GM23338 (cell line): ENCODE measurements around the gene ZC4H2. TPM values are rescaled to one million over a fixed set of nuclear protein-coding genes. Genes with fewer than 3 reads are reported as not detected.

Experiments
- polyA plus RNA-seq: library from polyadenylated mRNA; unstranded; fragments of >200 nt; fragmentation: Nextera tagmentation; extraction: Ambion mirVana; gene quantifications from 2 replicates; pipeline ENCODE4 v1.2.1, GENCODE V29; 2016
- total RNA-seq: library from RNA; depleted of rRNA; stranded (reverse); fragments of >200 nt; shearing (Covaris generic); gene quantifications from 2 replicates; pipeline ENCODE4 v1.2.3, GENCODE V29; 2014; rRNA removed

ZC4H2 gene
- total and polyA plus RNA-seq, 2 experiments from 2014 or later, result 17.4 to 28.3 TPM

Other genes with a start within 250 kb of the ZC4H2 start
- gene ZC3H12B, start 58.4 kb upstream of the ZC4H2 start, total RNA-seq, result 1.1 and 1.2 TPM in 2 replicates
- gene ZC3H12B, start 58.4 kb upstream of the ZC4H2 start, polyA plus RNA-seq, result 0.73 and 0.92 TPM in 2 replicates